ENCODE results near the gene C1orf21. TPM values are rescaled to one million over a fixed set of nuclear protein-coding genes. Genes with fewer than 3 reads are reported as not detected.

Gene C1orf21
- total RNA-seq, 4 donors from 2014 or later: 30.6 to 61.7 (median 43.0) TPM

DNA sequence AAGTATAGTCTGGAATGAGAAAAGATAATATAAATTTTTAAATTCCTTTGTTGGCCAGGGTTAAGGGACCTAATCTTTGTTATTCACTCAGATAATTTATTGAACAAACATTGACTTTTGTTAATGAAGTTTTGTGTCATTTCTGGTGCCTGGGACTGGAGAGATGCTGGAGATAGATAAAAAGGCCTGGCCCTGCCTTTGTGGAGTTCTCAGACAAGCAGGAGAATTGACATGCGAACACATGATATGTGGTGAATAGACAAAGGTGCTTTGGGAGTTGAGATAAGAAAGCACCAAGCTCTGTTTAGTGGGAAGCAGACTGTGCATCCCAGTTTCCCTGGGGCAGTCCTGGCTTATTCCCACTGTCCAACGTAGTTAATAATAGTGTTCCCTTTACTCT is 8.5 kb downstream of the C1orf21 start:
- H3K27me3 ChIP-seq: no peaks in the 10 kb centered on the region
- no peak for DNase-seq (ENCODE audit: low spot score in 2 of 2)
- H3K9me3 ChIP-seq: no peaks in the 10 kb centered on the region
- peaks cover 0 to 41% (median 0%) of the 10 kb centered on the region in 4 donors for H3K4me1 ChIP-seq
- no peak overlapping the region for H3K4me3 ChIP-seq
- no peak overlapping the region for H3K27ac ChIP-seq
- 74 to 88% methylated on average over 2 of the region's 2 CpGs for WGBS, 2 donors
- TF ChIP-seq POLR2A (IDR thresholded peaks at IDR 0.05): no peak
- no peaks in the 10 kb centered on the region for H3K36me3 ChIP-seq

DNA sequence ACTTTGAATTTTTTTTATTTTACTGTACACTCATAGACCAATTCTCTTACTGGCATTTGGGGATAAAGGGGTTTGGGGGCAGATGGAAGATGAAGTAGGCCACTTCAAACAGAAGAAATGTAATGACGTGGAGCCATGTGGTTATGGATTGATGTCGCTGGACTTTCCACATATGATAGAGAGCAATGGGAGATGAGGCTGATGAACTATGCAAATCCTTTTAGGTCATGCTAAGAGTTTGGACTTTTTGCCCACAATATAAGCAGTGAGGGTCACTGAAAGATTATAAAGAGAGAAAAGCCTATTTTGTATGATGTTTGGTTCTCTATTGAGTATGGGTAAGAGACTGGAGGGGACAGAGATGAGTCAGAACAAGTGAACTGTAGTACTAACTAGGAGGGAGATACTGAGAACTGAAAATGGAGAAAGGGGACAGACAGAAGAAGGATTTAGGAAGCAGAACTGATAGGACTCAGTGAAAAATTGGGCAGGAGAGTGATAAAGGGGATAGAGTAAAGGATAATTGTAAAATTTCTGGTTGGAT is 9.2 kb downstream of the C1orf21 start:
- Histone ChIP-seq H3K27me3 (no peaks in the 10 kb centered on the region), H3K4me3 (no peak overlapping the region), H3K4me1 (peaks cover 0 to 34% (median 0%) of the 10 kb centered on the region in 4 donors), H3K27ac (no peak overlapping the region), H3K9me3 (no peaks in the 10 kb centered on the region), H3K36me3 (no peaks in the 10 kb centered on the region)
- no peak for DNase-seq (ENCODE audit: low spot score in 2 of 2)
- TF ChIP-seq, protein P1, sequence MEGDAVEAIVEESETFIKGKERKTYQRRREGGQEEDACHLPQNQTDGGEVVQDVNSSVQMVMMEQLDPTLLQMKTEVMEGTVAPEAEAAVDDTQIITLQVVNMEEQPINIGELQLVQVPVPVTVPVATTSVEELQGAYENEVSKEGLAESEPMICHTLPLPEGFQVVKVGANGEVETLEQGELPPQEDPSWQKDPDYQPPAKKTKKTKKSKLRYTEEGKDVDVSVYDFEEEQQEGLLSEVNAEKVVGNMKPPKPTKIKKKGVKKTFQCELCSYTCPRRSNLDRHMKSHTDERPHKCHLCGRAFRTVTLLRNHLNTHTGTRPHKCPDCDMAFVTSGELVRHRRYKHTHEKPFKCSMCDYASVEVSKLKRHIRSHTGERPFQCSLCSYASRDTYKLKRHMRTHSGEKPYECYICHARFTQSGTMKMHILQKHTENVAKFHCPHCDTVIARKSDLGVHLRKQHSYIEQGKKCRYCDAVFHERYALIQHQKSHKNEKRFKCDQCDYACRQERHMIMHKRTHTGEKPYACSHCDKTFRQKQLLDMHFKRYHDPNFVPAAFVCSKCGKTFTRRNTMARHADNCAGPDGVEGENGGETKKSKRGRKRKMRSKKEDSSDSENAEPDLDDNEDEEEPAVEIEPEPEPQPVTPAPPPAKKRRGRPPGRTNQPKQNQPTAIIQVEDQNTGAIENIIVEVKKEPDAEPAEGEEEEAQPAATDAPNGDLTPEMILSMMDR (IDR thresholded peaks at IDR 0.05): no peak
- no peak for TF ChIP-seq POLR2A (IDR thresholded peaks at IDR 0.05)
- no peak for TF ChIP-seq EP300 (IDR thresholded peaks at IDR 0.05)
- WGBS, 2 donors: 93 to 98% methylated on average over 2 of the region's 2 CpGs

DNA sequence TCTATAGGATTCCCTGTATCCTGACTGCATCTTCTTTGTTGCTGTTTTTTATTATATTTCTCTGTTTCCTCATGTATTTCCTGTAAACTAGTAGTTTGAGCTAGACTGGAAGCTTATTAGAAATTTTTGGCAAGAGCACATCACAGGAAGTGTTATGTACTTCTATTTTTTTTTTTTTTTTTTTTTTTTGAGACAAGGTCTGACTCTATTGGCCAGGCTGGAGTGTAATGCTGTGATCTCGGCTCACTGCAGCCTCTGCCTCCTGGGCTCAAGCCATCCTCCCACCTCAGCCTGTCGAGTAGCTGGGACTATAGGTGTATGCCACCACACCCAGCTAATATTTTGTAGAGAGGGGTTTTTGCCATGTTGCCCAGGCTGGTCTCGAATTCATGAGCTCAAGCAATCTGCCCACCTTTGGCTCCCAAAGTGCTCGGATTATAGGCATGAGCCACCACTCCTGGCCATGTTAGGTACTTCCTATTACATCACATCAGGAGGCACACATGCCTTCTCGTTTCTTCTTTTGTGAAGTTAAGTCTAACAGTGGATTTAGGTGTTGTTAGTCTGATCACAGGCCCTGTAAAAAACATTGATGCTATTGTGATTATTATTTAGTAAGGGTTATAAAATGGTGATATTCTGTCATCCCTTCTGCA is 12.5 kb downstream of the C1orf21 start:
- TF ChIP-seq EP300 (IDR thresholded peaks at IDR 0.05) (no peak), POLR2A (IDR thresholded peaks at IDR 0.05) (no peak)
- TF ChIP-seq, protein P1 (IDR thresholded peaks at IDR 0.05): no peak
- no peak for DNase-seq (ENCODE audit: low spot score in 2 of 2)
- Histone ChIP-seq H3K27me3 (no peaks in the 10 kb centered on the region), H3K27ac (peak overlapping the region in 1 of 4 donors; percentile 8), H3K36me3 (no peaks in the 10 kb centered on the region), H3K9me3 (no peaks in the 10 kb centered on the region), H3K4me3 (no peak overlapping the region), H3K4me1 (peaks cover 0 to 27% (median 0%) of the 10 kb centered on the region in 4 donors)
- 53 to 59% methylated on average over 5 of the region's 5 CpGs for WGBS, 2 donors

DNA sequence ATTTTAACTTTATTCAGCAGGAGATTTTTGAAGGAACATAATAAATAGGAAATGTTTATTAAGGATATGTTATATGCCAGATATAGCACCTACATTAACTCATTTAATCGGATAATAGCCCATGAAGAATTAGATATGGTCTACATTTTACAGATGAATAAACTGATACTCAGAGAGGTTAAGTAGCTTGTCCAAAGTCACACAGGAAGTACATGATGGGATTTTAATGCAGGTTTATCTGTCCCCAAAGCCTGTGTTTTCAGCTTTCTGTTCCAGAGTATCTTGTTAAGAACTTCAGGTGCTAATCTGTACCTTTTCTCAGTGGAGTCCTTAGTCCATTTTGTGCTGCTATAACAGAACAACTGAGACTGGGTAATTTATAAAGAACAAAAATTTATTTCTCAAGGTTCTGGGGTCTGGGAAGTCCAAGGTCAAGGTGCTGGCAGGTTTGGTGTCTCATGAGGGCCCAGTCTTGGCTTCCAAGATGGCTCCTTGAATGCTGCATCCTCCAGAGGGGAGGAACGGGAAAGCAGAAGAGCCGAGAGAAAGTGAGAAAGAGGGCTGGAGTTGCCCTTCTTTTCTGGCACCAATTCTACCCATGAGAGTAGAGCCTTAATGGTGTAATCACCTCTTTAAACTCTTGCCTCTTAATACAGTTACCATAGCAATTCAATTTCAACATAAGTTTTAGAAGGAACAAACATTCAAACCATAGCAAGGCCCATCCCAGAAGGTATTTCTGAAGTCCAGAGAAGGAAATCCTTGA is 17.3 kb downstream of the C1orf21 start:
- WGBS, 2 donors: 77 to 81% methylated on average over 3 of the region's 3 CpGs
- DNase-seq (ENCODE audit: low spot score in 2 of 2): no peak
- Histone ChIP-seq H3K4me1 (peaks cover 0 to 67% (median 7%) of the 10 kb centered on the region in 4 donors), H3K27me3 (no peaks in the 10 kb centered on the region), H3K27ac (no peak overlapping the region), H3K4me3 (no peak overlapping the region), H3K9me3 (no peaks in the 10 kb centered on the region), H3K36me3 (no peaks in the 10 kb centered on the region)
- TF ChIP-seq EP300 (IDR thresholded peaks at IDR 0.05) (no peak), POLR2A (IDR thresholded peaks at IDR 0.05) (no peak)
- TF ChIP-seq, protein P1 (IDR thresholded peaks at IDR 0.05): no peak

DNA sequence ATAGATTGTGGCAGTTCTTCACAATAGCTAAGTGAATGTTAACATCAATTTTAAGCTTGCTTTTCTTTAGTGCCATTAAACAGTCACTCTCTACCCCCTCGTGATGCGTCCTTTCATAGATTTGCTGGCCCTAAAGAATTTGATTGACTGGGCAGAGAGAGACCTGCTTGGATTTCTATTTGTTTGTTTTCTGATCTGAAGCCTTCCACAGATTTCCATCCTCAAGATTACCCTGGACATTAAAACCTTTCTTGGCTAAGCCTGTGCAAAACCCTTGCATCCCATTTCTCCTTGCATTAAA is 17.8 kb downstream of the C1orf21 start:
- Histone ChIP-seq H3K4me1 (peaks cover 0 to 68% (median 7%) of the 10 kb centered on the region in 4 donors), H3K27ac (no peak overlapping the region), H3K9me3 (no peaks in the 10 kb centered on the region), H3K4me3 (no peak overlapping the region), H3K36me3 (no peaks in the 10 kb centered on the region), H3K27me3 (no peaks in the 10 kb centered on the region)
- 74 to 85% methylated on average over 2 of the region's 2 CpGs for WGBS, 2 donors
- TF ChIP-seq POLR2A (IDR thresholded peaks at IDR 0.05): no peak
- no peak for TF ChIP-seq EP300 (IDR thresholded peaks at IDR 0.05)
- TF ChIP-seq, protein P1 (IDR thresholded peaks at IDR 0.05): no peak
- DNase-seq (ENCODE audit: low spot score in 2 of 2): no peak
